Esophagus muscularis mucosa (tissue), 4 donors: ENCODE data around the gene OR6B1. TPM values are rescaled to one million over a fixed set of nuclear protein-coding genes. Genes with fewer than 3 reads are reported as not detected.

ENCODE experiments used
- DNase-seq: peaks from one replicate; pipeline ENCODE4 v3.0.0-alpha.2; 2017; ENCODE audit errors: extremely low spot score
- H3K27ac ChIP-seq, 4 donors: fragments of 200-600 bp; sonication (generic); replicated peaks in 1 of 4; 1 replicate in 3 of 4; 2 replicates in 1 of 4; pipeline ENCODE4 v1.5.1; 2016 to 2019; ENCODE audit warnings: mild to moderate bottlenecking in 1 of 4
- H3K27me3 ChIP-seq, 4 donors: fragments of 200-600 bp; sonication (generic); one replicate each; pipeline versions ENCODE4 v1.5.1 to v1.6.0; 2016 to 2019
- H3K36me3 ChIP-seq, 4 donors: fragments of 200-600 bp; sonication (generic); one replicate each; pipeline ENCODE4 v1.5.1; 2016 to 2019
- H3K4me1 ChIP-seq, 4 donors: fragments of 200-600 bp; sonication (generic); one replicate each; pipeline ENCODE4 v1.5.1; 2016 to 2019
- H3K4me3 ChIP-seq, 4 donors: fragments of 200-600 bp; sonication (generic); 1 replicate in 2 of 4; 2 replicates in 2 of 4; pipeline ENCODE4 v1.5.1; 2016 to 2019; ENCODE audit warnings: mild to moderate bottlenecking in 4 of 4, moderate library complexity in 1 of 4
- H3K9me3 ChIP-seq, 4 donors: fragments of 200-600 bp; sonication (generic); 1 replicate in 3 of 4; 2 replicates in 1 of 4; pipeline ENCODE4 v1.5.1; 2016 to 2019
- CTCF ChIP-seq, 3 experiments: fragments of 200-600 bp in 2 of 3; fragments of 450-650 bp in 1 of 3; sonication (generic) in 2 of 3; IDR thresholded peaks; one replicate each; pipeline ENCODE4 v1.5.1; 2017 to 2019; ENCODE audit warnings: antibody characterized with exemption in 3 of 3, mild to moderate bottlenecking in 2 of 3, moderate library complexity in 1 of 3
- EP300 ChIP-seq: sonication (generic); formaldehyde crosslinking; IDR thresholded peaks from one replicate; pipeline ENCODE4 v1.6.1; 2017; ENCODE audit warnings: antibody characterized with exemption
- POLR2A ChIP-seq: fragments of 450-650 bp; IDR thresholded peaks from one replicate; pipeline ENCODE4 v1.6.1; 2017; ENCODE audit warnings: antibody characterized with exemption, moderate library complexity, mild to moderate bottlenecking, low read depth
- POLR2AphosphoS5 ChIP-seq, 2 donors: sonication (generic); formaldehyde crosslinking; IDR thresholded peaks; one replicate each; pipeline ENCODE4 v1.6.1; 2017; ENCODE audit warnings: antibody characterized with exemption in 2 of 2
- WGBS: methylation state at CpG from one replicate; pipeline ENCODE4 v1.1.5; 2018; 5-methylcytosine and 5-hydroxymethylcytosine counted together
- intact Hi-C: fragments of 100-400 bp; cut with DNase I; formaldehyde crosslinking; loops from one replicate; pipeline ENCODE4 v1.15.1; 2023
- total RNA-seq, 4 donors: library from RNA; depleted of rRNA; stranded (reverse); fragments of >200 nt; gene quantifications; one replicate each; pipeline versions ENCODE4 v1.1.0 to v1.2.1, GENCODE V29; 2016

OR6B1 gene
- total RNA-seq, 4 donors from 2014 or later, result not detected

- H3K4me1 ChIP-seq, result no peaks in the 10 kb centered on the region
- no peaks in the 10 kb centered on the region for H3K9me3 ChIP-seq
- no peak overlapping the region for H3K27ac ChIP-seq
- TF ChIP-seq CTCF (IDR thresholded peaks at IDR 0.05) (peak; percentile 34 to 51 (median 48)), POLR2A (no peak), EP300 (no peak)
- no peaks in the 10 kb centered on the region for H3K27me3 ChIP-seq
- WGBS, result 10% methylated on average over 3 of the region's 3 CpGs
- H3K4me3 ChIP-seq, result no peak overlapping the region
- H3K36me3 ChIP-seq, result no peaks in the 10 kb centered on the region
- intact Hi-C loops, result loop anchor here (10.0 kb wide), 1 partner anchor 122 kb away; the partner anchor contains the start of gene TCAF1
- DNase-seq, result no peak
These were observed 26.9 kb downstream of the OR6B1 start for GRCh38 chr7:144027070-144027469.

GRCh38 chr7:144027974-144028373 lies 27.9 kb downstream of the OR6B1 start:
- intact Hi-C loops, result loop anchor here (10.0 kb wide), 1 partner anchor 123 kb away; the partner anchor contains the start of gene TCAF1
- WGBS, result 63% methylated on average over 1 of the region's 1 CpG
- TF ChIP-seq EP300 (no peak), CTCF (IDR thresholded peaks at IDR 0.05) (no peak), POLR2AphosphoS5 (IDR thresholded peaks at IDR 0.05) (no peak), POLR2A (no peak)
- Histone ChIP-seq H3K36me3 (no peaks in the 10 kb centered on the region), H3K27me3 (no peaks in the 10 kb centered on the region), H3K9me3 (no peaks in the 10 kb centered on the region), H3K4me1 (no peaks in the 10 kb centered on the region), H3K4me3 (no peak overlapping the region), H3K27ac (no peak overlapping the region)
- no peak for DNase-seq

GRCh38 chr7:144028547-144028946 lies 28.4 kb downstream of the OR6B1 start:
- WGBS, result 87% methylated on average over 3 of the region's 3 CpGs
- TF ChIP-seq POLR2AphosphoS5 (IDR thresholded peaks at IDR 0.05) (no peak), POLR2A (no peak), CTCF (IDR thresholded peaks at IDR 0.05) (no peak), EP300 (no peak)
- H3K4me1 ChIP-seq, result no peaks in the 10 kb centered on the region
- H3K36me3 ChIP-seq, result no peaks in the 10 kb centered on the region
- no peaks in the 10 kb centered on the region for H3K9me3 ChIP-seq
- intact Hi-C loops, result loop anchor here (10.0 kb wide), 1 partner anchor 124 kb away; the partner anchor contains the start of gene TCAF1
- no peak overlapping the region for H3K27ac ChIP-seq
- DNase-seq, result no peak
- no peaks in the 10 kb centered on the region for H3K27me3 ChIP-seq
- no peak overlapping the region for H3K4me3 ChIP-seq

GRCh38 chr7:144032516-144032915 lies 32.4 kb downstream of the OR6B1 start:
- Histone ChIP-seq H3K4me3 (no peak overlapping the region), H3K27me3 (no peaks in the 10 kb centered on the region), H3K36me3 (no peaks in the 10 kb centered on the region), H3K9me3 (no peaks in the 10 kb centered on the region), H3K4me1 (no peaks in the 10 kb centered on the region), H3K27ac (no peak overlapping the region)
- 73% methylated on average over 5 of the region's 5 CpGs for WGBS
- intact Hi-C loops, result no loop called here
- no peak for TF ChIP-seq EP300
- DNase-seq, result no peak

- no peak for TF ChIP-seq POLR2A
- TF ChIP-seq CTCF (IDR thresholded peaks at IDR 0.05), result no peak
- TF ChIP-seq POLR2AphosphoS5 (IDR thresholded peaks at IDR 0.05), result no peak
- TF ChIP-seq EP300, result no peak
- intact Hi-C loops, result no loop called here
- H3K4me1 ChIP-seq, result no peaks in the 10 kb centered on the region
- H3K4me3 ChIP-seq, result no peak overlapping the region
- no peaks in the 10 kb centered on the region for H3K27me3 ChIP-seq
- H3K9me3 ChIP-seq, result no peaks in the 10 kb centered on the region
- H3K36me3 ChIP-seq, result no peaks in the 10 kb centered on the region
- no peak overlapping the region for H3K27ac ChIP-seq
- WGBS, result 63% methylated on average over 1 of the region's 1 CpG
- no peak for DNase-seq
These were observed 33.0 kb downstream of the OR6B1 start for GRCh38 chr7:144032985-144033709.
